ENCODE results near the gene KCMF1. TPM values are rescaled to one million over a fixed set of nuclear protein-coding genes. Genes with fewer than 3 reads are reported as not detected.

Gene KCMF1
- total RNA-seq, 2 donors from 2014 or later: 96.1 to 117 TPM

GRCh38 chr2:85037622-85038021, 66.7 kb downstream of the KCMF1 start:
- H3K36me3 Mint-ChIP-seq: peaks cover 10% of the 10 kb centered on the region
- no peak overlapping the region for H3K4me3 Mint-ChIP-seq
- H3K4me1 Mint-ChIP-seq (ENCODE audit: low read depth in 2 of 2): peaks cover 4 to 24% of the 10 kb centered on the region in 2 donors

DNA sequence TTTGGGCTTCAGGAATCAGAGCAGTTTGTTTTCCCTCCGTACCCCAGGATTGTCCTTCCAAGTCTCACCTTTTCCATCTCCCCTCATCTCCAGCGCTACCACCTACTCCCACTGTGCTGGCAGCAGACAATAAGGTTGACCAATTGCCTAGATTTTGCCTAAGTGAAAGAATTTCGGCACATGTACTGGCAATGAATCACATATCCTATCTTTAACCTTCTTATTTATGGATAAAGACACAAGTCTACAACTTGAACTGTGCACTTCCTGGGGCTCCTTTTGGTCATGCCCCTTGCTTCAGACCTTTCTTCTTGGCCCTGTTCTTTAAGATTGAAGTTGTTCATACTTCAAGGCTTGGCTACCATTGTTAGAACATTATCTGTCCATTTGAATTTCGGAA, 71.4 kb downstream of the KCMF1 start:
- no peaks in the 10 kb centered on the region for H3K27me3 Mint-ChIP-seq
- H3K36me3 Mint-ChIP-seq: peaks cover 17% of the 10 kb centered on the region
- ATAC-seq (no peak), DNase-seq (ENCODE audit: low spot score) (no peak)
- H3K9me3 Mint-ChIP-seq: no peaks in the 10 kb centered on the region
- peaks cover 10 to 16% of the 10 kb centered on the region in 2 donors for H3K4me1 Mint-ChIP-seq (ENCODE audit: low read depth in 2 of 2)
- no peak overlapping the region for H3K4me3 Mint-ChIP-seq
- peak overlapping the region in 1 of 2 donors; percentile 11 for H3K27ac Mint-ChIP-seq

More at GRCh38 chr2:85037622-85038021, 66.7 kb downstream of the KCMF1 start:
- no peak overlapping the region for H3K27ac Mint-ChIP-seq
- DNase-seq (ENCODE audit: low spot score) (no peak), ATAC-seq (no peak)
- H3K27me3 Mint-ChIP-seq: no peaks in the 10 kb centered on the region
- H3K9me3 Mint-ChIP-seq: no peaks in the 10 kb centered on the region

DNA sequence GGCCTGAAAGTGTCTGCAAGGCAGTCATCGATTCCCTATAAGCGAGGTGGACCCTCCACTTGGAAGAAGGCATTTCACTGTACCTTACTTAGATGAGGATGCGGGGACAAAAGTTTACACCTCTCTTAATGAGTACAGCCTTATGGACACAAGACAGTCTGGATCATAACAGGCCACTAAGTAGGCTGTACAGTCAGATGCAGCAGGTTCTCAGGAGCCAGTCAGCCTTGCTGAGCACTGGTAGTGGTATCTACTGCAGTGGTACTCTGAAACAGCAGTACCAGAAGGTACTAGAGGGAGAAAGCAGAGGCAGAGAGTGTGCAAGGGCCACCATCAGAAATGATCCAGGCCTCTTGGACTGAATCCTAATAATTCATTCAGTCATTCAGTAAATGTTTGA, 77.6 kb downstream of the KCMF1 start:
- Mint-ChIP-seq H3K4me1 (ENCODE audit: low read depth in 2 of 2) (peaks cover 4 to 8% of the 10 kb centered on the region in 2 donors), H3K27me3 (no peaks in the 10 kb centered on the region), H3K9me3 (no peaks in the 10 kb centered on the region), H3K27ac (no peak overlapping the region), H3K4me3 (no peak overlapping the region), H3K36me3 (peaks cover 28% of the 10 kb centered on the region)
- DNase-seq (ENCODE audit: low spot score): no peak
- no peak for ATAC-seq

DNA sequence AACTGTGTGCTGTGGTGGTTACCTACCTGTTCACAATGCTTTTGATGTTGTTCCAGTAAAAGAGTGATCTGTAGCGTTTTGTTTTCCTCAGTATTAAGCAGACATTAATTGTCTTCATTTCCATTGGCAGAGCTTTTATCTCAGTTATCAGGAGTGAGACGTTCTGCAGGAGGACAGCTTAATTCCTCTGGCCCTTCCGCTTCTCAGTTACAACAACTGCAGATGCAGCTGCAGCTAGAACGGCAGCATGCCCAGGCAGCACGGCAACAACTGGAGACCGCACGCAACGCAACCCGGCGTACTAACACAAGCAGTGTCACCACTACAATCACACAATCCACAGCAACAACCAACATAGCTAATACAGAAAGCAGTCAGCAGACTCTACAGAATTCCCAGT, 78.3 kb downstream of the KCMF1 start:
- Mint-ChIP-seq H3K27me3 (no peaks in the 10 kb centered on the region), H3K4me1 (ENCODE audit: low read depth in 2 of 2) (peaks cover 4 to 8% of the 10 kb centered on the region in 2 donors), H3K4me3 (no peak overlapping the region), H3K36me3 (peaks cover 28% of the 10 kb centered on the region), H3K27ac (no peak overlapping the region), H3K9me3 (no peaks in the 10 kb centered on the region)
- no peak for ATAC-seq
- DNase-seq (ENCODE audit: low spot score): no peak

- ATAC-seq (no peak), DNase-seq (ENCODE audit: low spot score) (no peak)
- Mint-ChIP-seq H3K4me1 (ENCODE audit: low read depth in 2 of 2) (peaks cover 4 to 18% of the 10 kb centered on the region in 2 donors), H3K27me3 (no peaks in the 10 kb centered on the region), H3K4me3 (no peak overlapping the region), H3K27ac (peak overlapping the region in 1 of 2 donors; percentile 37), H3K36me3 (peaks cover 10% of the 10 kb centered on the region), H3K9me3 (no peaks in the 10 kb centered on the region)
Measured at GRCh38 chr2:85053802-85054201, 82.8 kb downstream of the KCMF1 start.

- no peak for DNase-seq (ENCODE audit: low spot score)
Measured at GRCh38 chr2:85057226-85057962, 86.4 kb downstream of the KCMF1 start.

DNA sequence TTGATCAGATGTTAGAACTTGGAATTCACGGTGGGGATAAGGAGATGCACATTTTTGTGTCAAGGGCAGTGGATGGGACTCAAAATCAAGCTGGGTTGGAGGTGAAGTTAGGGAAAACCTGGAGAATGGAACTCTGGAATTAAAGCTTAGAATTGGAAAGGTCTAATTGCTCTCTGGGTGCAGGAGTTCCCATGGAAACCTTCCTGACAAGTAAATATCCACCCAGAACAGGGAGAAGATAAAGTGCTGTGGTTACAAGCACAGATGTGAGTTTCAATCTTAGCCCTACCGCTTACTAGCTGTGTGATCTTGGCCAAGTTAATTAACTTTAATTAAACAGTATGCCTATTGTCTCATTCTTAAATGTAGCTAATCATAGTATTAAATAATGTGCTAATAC, 90.9 kb downstream of the KCMF1 start:
- Mint-ChIP-seq H3K27me3 (peaks cover 12 to 16% of the 10 kb centered on the region in 2 donors), H3K36me3 (no peaks in the 10 kb centered on the region), H3K27ac (no peak overlapping the region), H3K4me1 (ENCODE audit: low read depth in 2 of 2) (peaks cover 0 to 9% of the 10 kb centered on the region in 2 donors), H3K9me3 (no peaks in the 10 kb centered on the region), H3K4me3 (no peak overlapping the region)
- DNase-seq (ENCODE audit: low spot score) (no peak), ATAC-seq (no peak)

More at GRCh38 chr2:85057226-85057962, 86.4 kb downstream of the KCMF1 start:
- H3K27me3 Mint-ChIP-seq: no peaks in the 10 kb centered on the region
- H3K4me3 Mint-ChIP-seq: no peak overlapping the region
- H3K9me3 Mint-ChIP-seq: no peaks in the 10 kb centered on the region
- ATAC-seq: no peak
- H3K4me1 Mint-ChIP-seq (ENCODE audit: low read depth in 2 of 2): peaks cover 4 to 15% of the 10 kb centered on the region in 2 donors
- no peak overlapping the region for H3K27ac Mint-ChIP-seq
- peaks cover 6% of the 10 kb centered on the region for H3K36me3 Mint-ChIP-seq

DNA sequence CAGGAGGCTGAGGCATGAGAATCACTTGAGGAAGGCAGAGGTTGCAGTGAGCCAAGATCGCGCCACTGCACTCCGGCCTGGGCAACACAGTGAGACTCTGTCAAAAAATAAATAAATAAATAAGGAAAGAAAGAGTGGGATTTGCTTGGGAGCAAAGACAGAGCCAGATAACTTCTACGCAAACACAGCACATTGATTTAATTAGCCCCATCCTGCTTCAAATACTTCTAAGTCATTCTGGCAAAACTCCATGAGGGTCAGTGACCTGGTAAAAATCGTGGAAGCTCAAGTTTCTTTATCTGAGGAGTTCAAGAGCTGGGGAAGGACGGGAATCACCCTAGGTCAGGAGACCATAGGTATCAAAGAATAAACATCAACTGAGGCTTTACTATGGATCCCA, 91.6 kb downstream of the KCMF1 start:
- Mint-ChIP-seq H3K27me3 (peaks cover 18 to 19% of the 10 kb centered on the region in 2 donors), H3K27ac (no peak overlapping the region), H3K4me1 (ENCODE audit: low read depth in 2 of 2) (peaks cover 0 to 5% of the 10 kb centered on the region in 2 donors), H3K4me3 (no peak overlapping the region), H3K9me3 (no peaks in the 10 kb centered on the region), H3K36me3 (no peaks in the 10 kb centered on the region)
- DNase-seq (ENCODE audit: low spot score) (no peak), ATAC-seq (no peak)

- DNase-seq (ENCODE audit: low spot score) (no peak), ATAC-seq (no peak)
- H3K36me3 Mint-ChIP-seq: no peaks in the 10 kb centered on the region
- no peak overlapping the region for H3K27ac Mint-ChIP-seq
- no peaks in the 10 kb centered on the region for H3K4me1 Mint-ChIP-seq (ENCODE audit: low read depth in 2 of 2)
- peaks cover 21 to 22% of the 10 kb centered on the region in 2 donors for H3K27me3 Mint-ChIP-seq
- no peak overlapping the region for H3K4me3 Mint-ChIP-seq
- H3K9me3 Mint-ChIP-seq: no peaks in the 10 kb centered on the region
Measured at GRCh38 chr2:85063981-85064599, 93.1 kb downstream of the KCMF1 start.

DNA sequence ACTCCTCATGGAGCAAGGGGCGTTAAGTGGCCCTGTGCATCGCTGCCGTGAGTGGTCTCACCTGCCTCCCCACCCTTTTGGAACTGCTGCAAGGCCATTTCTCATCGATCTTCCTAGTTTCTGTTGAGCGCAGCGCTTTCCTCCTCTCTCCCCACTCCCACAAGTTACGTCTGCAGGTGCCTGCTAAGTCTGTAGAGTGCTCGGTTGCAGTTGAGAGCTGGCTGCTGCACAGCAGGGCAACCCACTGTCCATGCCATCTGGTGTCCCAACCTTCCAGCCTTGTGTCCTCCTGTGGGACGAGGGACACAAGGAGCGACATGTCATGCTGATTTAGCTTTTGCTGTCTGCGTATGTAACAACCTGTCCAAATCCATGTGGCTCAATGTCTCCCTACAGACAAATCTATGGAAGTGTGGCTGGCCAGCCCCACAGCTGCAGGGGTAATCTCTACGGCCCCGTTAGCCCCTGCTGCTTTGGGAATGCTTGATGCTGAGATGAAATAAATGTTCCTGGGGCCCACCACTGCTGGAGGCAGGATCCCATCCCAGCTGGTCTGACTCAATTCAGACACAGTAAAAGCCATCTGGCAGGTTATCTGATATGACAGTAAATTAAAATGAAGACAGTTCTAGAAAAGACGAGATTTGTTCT, 94.1 kb downstream of the KCMF1 start:
- H3K36me3 Mint-ChIP-seq: no peaks in the 10 kb centered on the region
- peaks cover 21 to 22% of the 10 kb centered on the region in 2 donors for H3K27me3 Mint-ChIP-seq
- H3K9me3 Mint-ChIP-seq: no peaks in the 10 kb centered on the region
- H3K4me1 Mint-ChIP-seq (ENCODE audit: low read depth in 2 of 2): no peaks in the 10 kb centered on the region
- no peak overlapping the region for H3K27ac Mint-ChIP-seq
- DNase-seq (ENCODE audit: low spot score) (no peak), ATAC-seq (no peak)
- no peak overlapping the region for H3K4me3 Mint-ChIP-seq

DNA sequence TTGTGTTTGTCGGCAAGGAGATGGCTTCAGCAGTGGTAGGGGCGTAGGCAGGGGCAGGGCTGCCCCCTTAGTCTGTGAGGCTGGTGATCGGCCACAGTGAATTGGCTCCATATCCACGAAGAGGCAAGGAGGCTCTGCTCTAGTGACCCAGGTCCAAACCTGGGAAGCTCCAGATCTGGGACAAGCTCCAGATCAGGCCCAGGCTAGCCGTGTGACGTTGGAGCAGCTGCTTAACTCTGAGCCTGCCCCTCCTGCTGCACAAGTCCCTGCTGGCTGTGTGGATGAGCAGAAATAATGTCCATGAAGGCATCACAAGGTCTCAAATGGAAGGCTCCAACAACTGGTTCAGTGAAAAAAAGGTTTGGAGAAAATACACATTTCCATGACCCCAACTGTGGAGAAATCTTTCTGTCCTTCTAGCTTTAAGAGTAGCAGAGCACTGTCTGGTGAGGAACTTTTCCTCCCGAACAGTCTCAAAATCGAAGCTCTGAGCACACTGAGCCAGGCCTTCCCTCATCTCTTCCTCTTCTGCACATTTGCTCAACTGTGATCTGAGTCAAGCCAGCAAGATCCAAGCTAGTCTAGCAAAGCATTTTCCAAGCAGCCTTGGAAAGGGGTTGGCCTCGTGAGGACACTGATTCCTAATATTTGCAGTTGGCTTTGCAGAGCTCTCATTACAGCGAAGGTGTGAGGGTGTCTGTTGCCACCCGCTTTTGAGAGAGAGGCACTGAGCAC, 95.2 kb downstream of the KCMF1 start:
- no peak for ATAC-seq
- H3K27me3 Mint-ChIP-seq: peaks cover 21 to 22% of the 10 kb centered on the region in 2 donors
- H3K4me3 Mint-ChIP-seq: no peak overlapping the region
- DNase-seq (ENCODE audit: low spot score): no peak
- no peaks in the 10 kb centered on the region for H3K4me1 Mint-ChIP-seq (ENCODE audit: low read depth in 2 of 2)
- no peaks in the 10 kb centered on the region for H3K36me3 Mint-ChIP-seq
- no peaks in the 10 kb centered on the region for H3K9me3 Mint-ChIP-seq
- H3K27ac Mint-ChIP-seq: no peak overlapping the region

DNA sequence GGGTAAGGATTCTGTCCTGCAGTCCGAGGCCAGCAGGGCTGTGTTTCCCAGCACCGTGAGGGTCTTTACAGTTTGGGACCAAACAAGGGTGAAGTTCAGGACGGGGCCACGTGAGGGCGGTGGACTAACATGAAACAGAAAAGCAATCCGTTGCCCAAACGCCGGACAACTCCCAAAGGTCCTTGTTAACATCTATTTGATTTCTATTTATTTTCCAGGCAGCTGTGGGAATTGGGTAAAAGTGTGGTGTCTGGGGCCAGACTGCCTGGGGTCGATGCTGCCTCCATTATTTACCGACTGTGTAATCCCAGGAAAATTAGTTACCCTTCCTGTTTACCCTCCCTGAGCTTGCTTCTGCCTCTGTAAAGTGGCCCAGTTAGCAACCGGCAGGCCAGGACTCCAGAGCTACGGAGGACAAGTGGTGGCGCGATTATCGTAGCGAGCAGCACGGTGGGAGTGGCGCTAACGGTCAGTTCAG, 96.0 kb downstream of the KCMF1 start:
- Mint-ChIP-seq H3K27ac (no peak overlapping the region), H3K9me3 (no peaks in the 10 kb centered on the region), H3K27me3 (peaks cover 21 to 22% of the 10 kb centered on the region in 2 donors), H3K4me3 (no peak overlapping the region), H3K36me3 (no peaks in the 10 kb centered on the region), H3K4me1 (ENCODE audit: low read depth in 2 of 2) (no peaks in the 10 kb centered on the region)
- DNase-seq (ENCODE audit: low spot score) (no peak), ATAC-seq (peak in 1 of 2 donors; percentile 59)

GRCh38 chr2:85071096-85071495, 100.1 kb downstream of the KCMF1 start:
- Mint-ChIP-seq H3K36me3 (no peaks in the 10 kb centered on the region), H3K4me1 (ENCODE audit: low read depth in 2 of 2) (no peaks in the 10 kb centered on the region), H3K9me3 (no peaks in the 10 kb centered on the region), H3K27ac (no peak overlapping the region), H3K4me3 (no peak overlapping the region), H3K27me3 (peaks cover 11 to 27% of the 10 kb centered on the region in 2 donors)
- ATAC-seq (no peak), DNase-seq (ENCODE audit: low spot score) (no peak)

All from natural killer cell treated with Interleukin-12 subunit alpha and Interleukin-12 subunit beta and Interleukin-15 and Interleukin-18, amount 100 ng/mL, for 72 hours (primary cell).